ENCODE data around the gene PCDHGB3. TPM values are rescaled to one million over a fixed set of nuclear protein-coding genes. Genes with fewer than 3 reads are reported as not detected.

Gene PCDHGB3
- total RNA-seq, 2 experiments from 2014 or later, result 0.44 to 0.82 TPM

Other genes with a start within 250 kb of the PCDHGB3 start
- not detected for gene PCDHB4, start 248.4 kb upstream of the PCDHGB3 start, total RNA-seq
- not detected for gene PCDHB5, start 235.0 kb upstream of the PCDHGB3 start, total RNA-seq
- not detected for gene PCDHB6, start 220.2 kb upstream of the PCDHGB3 start, total RNA-seq
- gene PCDHB7, start 197.6 kb upstream of the PCDHGB3 start, total RNA-seq, result not detected
- not detected for gene PCDHB8, start 192.5 kb upstream of the PCDHGB3 start, total RNA-seq
- gene PCDHB16, start 187.9 kb upstream of the PCDHGB3 start, total RNA-seq, result not detected
- not detected for gene PCDHB9, start 183.1 kb upstream of the PCDHGB3 start, total RNA-seq
- not detected for gene PCDHB10, start 177.9 kb upstream of the PCDHGB3 start, total RNA-seq
- not detected for gene PCDHB11, start 170.6 kb upstream of the PCDHGB3 start, total RNA-seq
- gene PCDHB12, start 161.5 kb upstream of the PCDHGB3 start, total RNA-seq, result not detected
- gene PCDHB13, start 156.3 kb upstream of the PCDHGB3 start, total RNA-seq, result not detected
- gene PCDHB14, start 146.9 kb upstream of the PCDHGB3 start, total RNA-seq, result under 1 TPM in 1 of 2 experiments, not detected in 1; 0.06 TPM
- under 1 TPM in 1 of 2 experiments, not detected in 1; 0.06 TPM for gene PCDHB15, start 124.8 kb upstream of the PCDHGB3 start, total RNA-seq
- 1 to 10 TPM in 1 of 2 experiments, under 1 TPM in 1; 0.99 to 1.3 TPM for gene SLC25A2, start 66.2 kb upstream of the PCDHGB3 start, total RNA-seq
- 10 to 100 TPM; 86.2 to 95.9 TPM for gene TAF7, start 49.5 kb upstream of the PCDHGB3 start, total RNA-seq
- gene PCDHGA1, start 39.7 kb upstream of the PCDHGB3 start, total RNA-seq, result under 1 TPM; 0.11 to 0.31 TPM
- under 1 TPM; 0.08 to 0.09 TPM for gene PCDHGA2, start 31.5 kb upstream of the PCDHGB3 start, total RNA-seq
- gene PCDHGA3, start 26.4 kb upstream of the PCDHGB3 start, total RNA-seq, result under 1 TPM in 1 of 2 experiments, not detected in 1; 0.14 TPM
- not detected for gene PCDHGB1, start 20.1 kb upstream of the PCDHGB3 start, total RNA-seq
- gene PCDHGA4, start 15.2 kb upstream of the PCDHGB3 start, total RNA-seq, result under 1 TPM; 0.25 to 0.28 TPM
- under 1 TPM; 0.64 to 0.88 TPM for gene PCDHGB2, start 10.2 kb upstream of the PCDHGB3 start, total RNA-seq
- under 1 TPM; 0.23 to 0.30 TPM for gene PCDHGA5, start 6.1 kb upstream of the PCDHGB3 start, total RNA-seq
- under 1 TPM; 0.28 to 0.33 TPM for gene PCDHGA6, start 3.6 kb downstream of the PCDHGB3 start, total RNA-seq
- gene PCDHGA7, start 12.5 kb downstream of the PCDHGB3 start, total RNA-seq, result under 1 TPM; 0.26 to 0.28 TPM
- under 1 TPM in 1 of 2 experiments, not detected in 1; 0.11 TPM for gene PCDHGB4, start 17.5 kb downstream of the PCDHGB3 start, total RNA-seq
- under 1 TPM; 0.09 to 0.11 TPM for gene PCDHGA8, start 22.4 kb downstream of the PCDHGB3 start, total RNA-seq
- gene PCDHGB5, start 27.7 kb downstream of the PCDHGB3 start, total RNA-seq, result not detected
- gene PCDHGA9, start 32.5 kb downstream of the PCDHGB3 start, total RNA-seq, result under 1 TPM in 1 of 2 experiments, not detected in 1; 0.11 TPM
- under 1 TPM; 0.11 to 0.14 TPM for gene PCDHGB6, start 37.8 kb downstream of the PCDHGB3 start, total RNA-seq
- gene PCDHGA10, start 42.7 kb downstream of the PCDHGB3 start, total RNA-seq, result under 1 TPM in 1 of 2 experiments, not detected in 1; 0.14 TPM
- under 1 TPM in 1 of 2 experiments, not detected in 1; 0.11 TPM for gene PCDHGB7, start 47.4 kb downstream of the PCDHGB3 start, total RNA-seq
- under 1 TPM; 0.08 to 0.09 TPM for gene PCDHGA11, start 50.8 kb downstream of the PCDHGB3 start, total RNA-seq
- gene PCDHGA12, start 60.3 kb downstream of the PCDHGB3 start, total RNA-seq, result under 1 TPM in 1 of 2 experiments, not detected in 1; 0.11 TPM
- gene PCDHGC3, start 105.7 kb downstream of the PCDHGB3 start, total RNA-seq, result not detected
- not detected for gene PCDHGC4, start 114.8 kb downstream of the PCDHGB3 start, total RNA-seq
- gene PCDHGC5, start 118.8 kb downstream of the PCDHGB3 start, total RNA-seq, result not detected
- gene DIAPH1, start 248.8 kb downstream of the PCDHGB3 start, total RNA-seq, result 100 to 1,000 TPM; 244 to 256 TPM